HepG2 (cell line): ENCODE data around the gene DDTL. TPM values are rescaled to one million over a fixed set of nuclear protein-coding genes. Genes with fewer than 3 reads are reported as not detected.

Experiments
- ATAC-seq: fragments of 200-7000 bp; cut with Tn5 transposase; 3 replicates; pipeline ENCODE4 v1.9.1; 2020; ENCODE audit warnings: mild to moderate bottlenecking, moderate library complexity
- BruUV-seq: library from RNA; stranded (reverse); fragments of 400-500 nt; replicated peaks from 2 replicates; lab custom pipeline; 2021; lab: Mats Ljungman, UMichigan
- CTCF ChIA-PET: fragments of 300-600 bp; formaldehyde crosslinking; extraction: SDS; loops from one replicate; lab custom pipeline; 2021; ENCODE audit warnings: low total read pairs, inconsistent platforms, low intra/inter-chr PET ratio; lab: Yijun Ruan, JAX
- POLR2A ChIA-PET: fragments of 350-600 bp; sonication (Branson Sonifier 250); formaldehyde crosslinking; loops from one replicate; lab custom pipeline; 2020; ENCODE audit warnings: antibody characterized with exemption, inconsistent platforms; lab: Yijun Ruan, JAX
- DNase-seq: peaks from one replicate; pipeline ENCODE4 v3.0.0-alpha.2; 2015; ENCODE audit warnings: low spot score
- FAIRE-seq: peaks from 3 replicates; lab custom pipeline; 2011; peaks lifted over from hg19 to GRCh38; lab: Jason Lieb, UNC
- H2AFZ ChIP-seq: one replicate; pipeline ENCODE4 v1.6.1; 2011; ENCODE audit warnings: low read length, inconsistent platforms
- H3K27ac ChIP-seq: fragments of 300-600 bp; 3 replicates; pipeline ENCODE4 v1.8.0; 2011; ENCODE audit warnings: mixed run types, mild to moderate bottlenecking, mixed read lengths, low read length, inconsistent platforms; ENCODE audit not compliant: insufficient read depth; ENCODE audit errors: extremely low read length
- H3K27me3 ChIP-seq, 2 experiments: fragments of 200-600 bp in 1 of 2; 2 replicates in 1 of 2; 3 replicates in 1 of 2; pipeline versions ENCODE4 v1.6.0 to v1.8.0; 2011; ENCODE audit warnings: low read length in 2 of 2, mild to moderate bottlenecking in 2 of 2, moderate library complexity in 2 of 2, inconsistent platforms in 1 of 2; ENCODE audit not compliant: insufficient read depth in 2 of 2, control insufficient read depth in 1 of 2
- H3K36me3 ChIP-seq, 2 experiments: fragments of 200-600 bp in 1 of 2; replicated peaks in 1 of 2; 2 replicates in 1 of 2; 3 replicates in 1 of 2; pipeline versions ENCODE4 v1.5.1 to v1.8.0; 2011; ENCODE audit warnings: low read length in 2 of 2, inconsistent platforms in 1 of 2; ENCODE audit not compliant: insufficient read depth in 2 of 2, control insufficient read depth in 1 of 2
- H3K4me1 ChIP-seq: 2 replicates; pipeline ENCODE4 v1.5.1; 2012; ENCODE audit warnings: low read length, inconsistent platforms; ENCODE audit not compliant: insufficient read depth
- H3K4me2 ChIP-seq: 2 replicates; pipeline ENCODE4 v1.6.0; 2011; ENCODE audit warnings: low read depth, low read length, inconsistent platforms
- H3K4me3 ChIP-seq, 3 experiments: fragments of 200-600 bp in 1 of 3; sonication (generic), shearing (Covaris generic) in 1 of 3; replicated peaks in 1 of 3; 2 replicates each; pipeline ENCODE4 v1.5.1; 2011 to 2016; ENCODE audit warnings: low read length in 3 of 3, inconsistent platforms in 2 of 3, low read depth in 2 of 3, mild to moderate bottlenecking in 2 of 3, control low read depth in 1 of 3, mixed read lengths in 1 of 3; ENCODE audit not compliant: insufficient read depth in 1 of 3
- H3K79me2 ChIP-seq: one replicate; pipeline ENCODE4 v1.6.1; 2011; ENCODE audit warnings: low read length, inconsistent platforms; ENCODE audit not compliant: insufficient read depth
- H3K9ac ChIP-seq: 2 replicates; pipeline ENCODE4 v1.6.0; 2011; ENCODE audit warnings: mild to moderate bottlenecking, low read depth, low read length, inconsistent platforms; ENCODE audit not compliant: insufficient read depth
- H3K9me3 ChIP-seq: 2 replicates; pipeline ENCODE4 v1.5.1; 2012; ENCODE audit warnings: mild to moderate bottlenecking, low read length
- H4K20me1 ChIP-seq: 2 replicates; pipeline ENCODE4 v1.6.0; 2011; ENCODE audit warnings: inconsistent platforms, mild to moderate bottlenecking, low read length, moderate library complexity; ENCODE audit not compliant: insufficient read depth
- ATRX ChIP-seq: sonication (generic); formaldehyde crosslinking; IDR thresholded peaks from 2 replicates; pipeline ENCODE4 v1.4.0; 2020; ENCODE audit warnings: missing genetic modification reagents, borderline replicate concordance
- CEBPB ChIP-seq: IDR thresholded peaks from 2 replicates; pipeline ENCODE4 v1.6.1; 2011; ENCODE audit warnings: low read depth, low read length, improper control_type of control experiment, borderline replicate concordance
- CTCF ChIP-seq: sonication (generic); formaldehyde crosslinking; IDR thresholded peaks from 2 replicates; pipeline ENCODE4 v1.5.0; 2020; ENCODE audit warnings: mild to moderate bottlenecking, missing genetic modification reagents, moderate library complexity
- FOXA3 ChIP-seq: IDR thresholded peaks from 2 replicates; pipeline ENCODE4 v1.6.1; 2016; ENCODE audit warnings: missing genetic modification reagents, missing compliant biosample characterization
- GPN1 ChIP-seq: sonication (generic); formaldehyde crosslinking; IDR thresholded peaks from 2 replicates; pipeline ENCODE4 v1.5.1; 2020; ENCODE audit warnings: missing genetic modification reagents, borderline replicate concordance
- MEF2D ChIP-seq: sonication (generic); formaldehyde crosslinking; IDR thresholded peaks from 2 replicates; pipeline ENCODE4 v1.5.1; 2020; ENCODE audit warnings: mild to moderate bottlenecking, missing genetic modification reagents
- MEIS2 ChIP-seq: sonication (generic); formaldehyde crosslinking; IDR thresholded peaks from 2 replicates; pipeline ENCODE4 v1.9.0; 2021; ENCODE audit warnings: mild to moderate bottlenecking, missing genetic modification reagents
- NFKB2 ChIP-seq: sonication (generic); formaldehyde crosslinking; IDR thresholded peaks from 2 replicates; pipeline ENCODE4 v1.4.0; 2020; ENCODE audit warnings: missing genetic modification reagents, borderline replicate concordance
- SMAD9 ChIP-seq: sonication (generic); formaldehyde crosslinking; IDR thresholded peaks from 2 replicates; pipeline ENCODE4 v1.5.1; 2020; ENCODE audit warnings: mild to moderate bottlenecking, missing genetic modification reagents
- THAP11 ChIP-seq: IDR thresholded peaks from 2 replicates; pipeline ENCODE4 v1.6.1; 2016; ENCODE audit warnings: missing biosample characterization, missing genetic modification reagents
- ZBTB7B ChIP-seq: sonication (generic); formaldehyde crosslinking; IDR thresholded peaks from 2 replicates; pipeline ENCODE4 v1.4.0; 2020; ENCODE audit warnings: missing genetic modification reagents
- ZNF335 ChIP-seq: sonication (generic); formaldehyde crosslinking; IDR thresholded peaks from 2 replicates; pipeline ENCODE4 v1.4.0; 2020; ENCODE audit warnings: missing genetic modification reagents
- ZNF766 ChIP-seq: sonication (generic); formaldehyde crosslinking; IDR thresholded peaks from 2 replicates; pipeline ENCODE4 v1.5.0; 2020; ENCODE audit warnings: missing genetic modification reagents, borderline replicate concordance
- ZNF780A ChIP-seq: sonication (generic); formaldehyde crosslinking; IDR thresholded peaks from 2 replicates; pipeline ENCODE4 v1.8.0; 2022; ENCODE audit warnings: mild to moderate bottlenecking, missing genetic modification reagents, moderate library complexity
- WGBS: methylation state at CpG from one replicate; pipeline ENCODE4 v1.1.6; 2017; ENCODE audit warnings: low lambda C conversion rate; 5-methylcytosine and 5-hydroxymethylcytosine counted together
- in situ Hi-C: cut with HindIII; loops from 2 replicates; pipeline ENCODE4 v1.10.0; 2017; ENCODE audit warnings: low pct_unique_long_range_greater_than_20kb; ENCODE audit not compliant: extremely low pct_ligation_motif_present
- intact Hi-C: fragments of 100-400 bp; cut with micrococcal nuclease; formaldehyde crosslinking; loops from one replicate; pipeline ENCODE4 v1.10.0; 2022; ENCODE audit not compliant: unreplicated experiment
- polyA plus RNA-seq, 8 experiments: library from polyadenylated mRNA; depleted of rRNA in 3 of 8; stranded (reverse) in 7 of 8; unstranded in 1 of 8; fragments of >200 nt; fragmentation: Illumina TruSeq in 4 of 8; extraction: Trizol in 4 of 8; gene quantifications; 2 replicates each; pipeline versions ENCODE4 v1.2.1 to v1.2.3, GENCODE V29; 2011 to 2016; ENCODE audit warnings: low read depth in 4 of 8, missing spikeins in 1 of 8, mixed read lengths in 1 of 8; ENCODE audit not compliant: insufficient read depth in 1 of 8
- total RNA-seq, 5 experiments: library from RNA; depleted of rRNA; stranded (reverse); fragments of >200 nt; fragmentation: Illumina TruSeq; extraction: Trizol; gene quantifications; 2 replicates each; pipeline ENCODE4 v1.2.3, GENCODE V29; 2016; ENCODE audit warnings: low read depth in 1 of 5
- TF ChIP-seq, protein P1 (sequence below): sonication (generic); formaldehyde crosslinking; IDR thresholded peaks from 2 replicates; pipeline ENCODE4 v1.8.1; 2023; ENCODE audit warnings: missing genetic modification reagents, mild to moderate bottlenecking, borderline replicate concordance
- TF ChIP-seq, protein P2 (sequence below): sonication (generic); formaldehyde crosslinking; IDR thresholded peaks from 2 replicates; pipeline ENCODE4 v1.8.0; 2023; ENCODE audit warnings: mild to moderate bottlenecking, missing genetic modification reagents

Gene DDTL
- total and polyA plus RNA-seq, 2 of the 13 experiments (the other 11 are each of a cell fraction or from before 2014, with no cell fraction given), result 0.31 TPM; not detected in 1

- in situ Hi-C loops, result no loop called here
- no peak overlapping the region for H3K9ac ChIP-seq
- no peak overlapping the region for H3K4me3 ChIP-seq
- no peak overlapping the region for H2AFZ ChIP-seq
- H3K4me1 ChIP-seq, result peaks cover 36% of the 10 kb centered on the region
- H3K79me2 ChIP-seq, result no peaks in the 10 kb centered on the region
- H3K36me3 ChIP-seq, result peaks cover 9 to 29% of the 10 kb centered on the region in 2 experiments
- ChIA-PET POLR2A (interaction anchor here (1.5 kb wide), 1 partner anchor 9 kb away, joined by 9 read pairs; no protein-coding TSS in a partner anchor), CTCF (no interaction called here)
- no peak overlapping the region for H3K4me2 ChIP-seq
- DNase-seq, result peak; percentile 0
- ATAC-seq, result no peak
- intact Hi-C loops, result no loop called here
- BruUV-seq, result no TSS peak
- no peaks in the 10 kb centered on the region for H3K27me3 ChIP-seq
- no peaks in the 10 kb centered on the region for H4K20me1 ChIP-seq
- 100% methylated on average over 2 of the region's 2 CpGs for WGBS
- H3K9me3 ChIP-seq, result no peaks in the 10 kb centered on the region; the same call in 1 of the 2 replicates
- TF ChIP-seq THAP11, result no peak
- no peak for TF ChIP-seq ZNF335 (CRISPR knock-in tag)
- TF ChIP-seq CTCF, result no peak
- TF ChIP-seq, protein P1, sequence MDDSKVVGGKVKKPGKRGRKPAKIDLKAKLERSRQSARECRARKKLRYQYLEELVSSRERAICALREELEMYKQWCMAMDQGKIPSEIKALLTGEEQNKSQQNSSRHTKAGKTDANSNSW, result no peak
- no peak for TF ChIP-seq MEF2D (CRISPR knock-in tag)
- TF ChIP-seq CEBPB, result no peak
- no peak for TF ChIP-seq GPN1 (CRISPR knock-in tag)
- no peak for TF ChIP-seq SMAD9 (CRISPR knock-in tag)
- TF ChIP-seq, protein P2, sequence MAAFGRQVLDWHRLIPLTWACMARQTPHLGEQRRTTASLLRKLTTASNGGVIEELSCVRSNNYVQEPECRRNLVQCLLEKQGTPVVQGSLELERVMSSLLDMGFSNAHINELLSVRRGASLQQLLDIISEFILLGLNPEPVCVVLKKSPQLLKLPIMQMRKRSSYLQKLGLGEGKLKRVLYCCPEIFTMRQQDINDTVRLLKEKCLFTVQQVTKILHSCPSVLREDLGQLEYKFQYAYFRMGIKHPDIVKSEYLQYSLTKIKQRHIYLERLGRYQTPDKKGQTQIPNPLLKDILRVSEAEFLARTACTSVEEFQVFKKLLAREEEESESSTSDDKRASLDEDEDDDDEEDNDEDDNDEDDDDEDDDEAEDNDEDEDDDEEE (CRISPR knock-in tag), result no peak
- no peak for TF ChIP-seq ATRX (CRISPR knock-in tag)
- no peak for TF ChIP-seq ZNF766
- no peak for TF ChIP-seq NFKB2 (CRISPR knock-in tag)
- TF ChIP-seq FOXA3 (CRISPR knock-in tag), result no peak
- TF ChIP-seq ZNF780A (CRISPR knock-in tag), result no peak
- TF ChIP-seq MEIS2, result no peak
- TF ChIP-seq ZBTB7B (CRISPR knock-in tag), result no peak
- no peak for FAIRE-seq
- H3K27ac ChIP-seq, result no peak overlapping the region
These were observed 43.8 kb upstream of the DDTL start for GRCh38 chr22:23922921-23923320.
